ENCODE measurements around the gene LSM2.

DNA sequence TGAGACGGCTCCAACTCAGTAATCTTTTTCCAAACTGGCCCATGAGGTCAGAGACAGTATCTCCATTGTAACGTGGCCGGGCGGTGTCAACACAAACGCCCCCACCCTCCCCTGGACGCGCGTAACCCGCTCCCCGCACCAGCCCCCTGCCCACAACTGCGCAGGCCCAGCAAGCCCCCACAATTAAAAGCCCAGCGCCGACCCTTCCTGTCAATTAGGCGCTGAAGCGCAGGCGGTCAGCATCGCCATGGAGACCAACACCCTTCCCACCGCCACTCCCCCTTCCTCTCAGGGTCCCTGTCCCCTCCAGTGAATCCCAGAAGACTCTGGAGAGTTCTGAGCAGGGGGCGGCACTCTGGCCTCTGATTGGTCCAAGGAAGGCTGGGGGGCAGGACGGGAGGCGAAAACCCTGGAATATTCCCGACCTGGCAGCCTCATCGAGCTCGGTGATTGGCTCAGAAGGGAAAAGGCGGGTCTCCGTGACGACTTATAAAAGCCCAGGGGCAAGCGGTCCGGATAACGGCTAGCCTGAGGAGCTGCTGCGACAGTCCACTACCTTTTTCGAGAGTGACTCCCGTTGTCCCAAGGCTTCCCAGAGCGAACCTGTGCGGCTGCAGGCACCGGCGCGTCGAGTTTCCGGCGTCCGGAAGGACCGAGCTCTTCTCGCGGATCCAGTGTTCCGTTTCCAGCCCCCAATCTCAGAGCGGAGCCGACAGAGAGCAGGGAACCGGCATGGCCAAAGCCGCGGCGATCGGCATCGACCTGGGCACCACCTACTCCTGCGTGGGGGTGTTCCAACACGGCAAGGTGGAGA lies 8.5 kb upstream of the LSM2 start, which contains the start of the genes HSPA1A and HSPA1L:
- TF ChIP-seq TAF1 (IDR thresholded peaks at IDR 0.05; ENCODE audit: borderline replicate concordance, insufficient read depth, low read length) = no peak
- TF ChIP-seq POLR2AphosphoS5 (IDR thresholded peaks at IDR 0.05; ENCODE audit: low read depth, low read length) = no peak
- TF ChIP-seq, protein P1, sequence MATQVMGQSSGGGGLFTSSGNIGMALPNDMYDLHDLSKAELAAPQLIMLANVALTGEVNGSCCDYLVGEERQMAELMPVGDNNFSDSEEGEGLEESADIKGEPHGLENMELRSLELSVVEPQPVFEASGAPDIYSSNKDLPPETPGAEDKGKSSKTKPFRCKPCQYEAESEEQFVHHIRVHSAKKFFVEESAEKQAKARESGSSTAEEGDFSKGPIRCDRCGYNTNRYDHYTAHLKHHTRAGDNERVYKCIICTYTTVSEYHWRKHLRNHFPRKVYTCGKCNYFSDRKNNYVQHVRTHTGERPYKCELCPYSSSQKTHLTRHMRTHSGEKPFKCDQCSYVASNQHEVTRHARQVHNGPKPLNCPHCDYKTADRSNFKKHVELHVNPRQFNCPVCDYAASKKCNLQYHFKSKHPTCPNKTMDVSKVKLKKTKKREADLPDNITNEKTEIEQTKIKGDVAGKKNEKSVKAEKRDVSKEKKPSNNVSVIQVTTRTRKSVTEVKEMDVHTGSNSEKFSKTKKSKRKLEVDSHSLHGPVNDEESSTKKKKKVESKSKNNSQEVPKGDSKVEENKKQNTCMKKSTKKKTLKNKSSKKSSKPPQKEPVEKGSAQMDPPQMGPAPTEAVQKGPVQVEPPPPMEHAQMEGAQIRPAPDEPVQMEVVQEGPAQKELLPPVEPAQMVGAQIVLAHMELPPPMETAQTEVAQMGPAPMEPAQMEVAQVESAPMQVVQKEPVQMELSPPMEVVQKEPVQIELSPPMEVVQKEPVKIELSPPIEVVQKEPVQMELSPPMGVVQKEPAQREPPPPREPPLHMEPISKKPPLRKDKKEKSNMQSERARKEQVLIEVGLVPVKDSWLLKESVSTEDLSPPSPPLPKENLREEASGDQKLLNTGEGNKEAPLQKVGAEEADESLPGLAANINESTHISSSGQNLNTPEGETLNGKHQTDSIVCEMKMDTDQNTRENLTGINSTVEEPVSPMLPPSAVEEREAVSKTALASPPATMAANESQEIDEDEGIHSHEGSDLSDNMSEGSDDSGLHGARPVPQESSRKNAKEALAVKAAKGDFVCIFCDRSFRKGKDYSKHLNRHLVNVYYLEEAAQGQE (IDR thresholded peaks at IDR 0.05; ENCODE audit: insufficient read depth in 1 of 2, low read depth in 2 of 2, low read length in 2 of 2) = no peak
- TF ChIP-seq FOXP2 (optimal IDR thresholded peaks at IDR 0.05; ENCODE audit: borderline replicate concordance, extremely low read depth, extremely low read length, insufficient read depth) = no peak
